SK-N-SH treated with all-trans-retinoic acid at 6 μM for 48 hours (cell line): ENCODE data around the gene ZSCAN2.

Experiments
- ATAC-seq: fragments of 200-7000 bp; cut with Tn5 transposase; 3 replicates; pipeline ENCODE4 v1.9.1; 2020; ENCODE audit warnings: mild to moderate bottlenecking, moderate library complexity
- ARNTL ChIP-seq: fragments of 450-650 bp; formaldehyde crosslinking; IDR thresholded peaks from 2 replicates; pipeline ENCODE4 v1.5.0; 2020; ENCODE audit warnings: low read depth, mild to moderate bottlenecking, moderate library complexity, borderline replicate concordance
- CSDC2 ChIP-seq: fragments of 250-450 bp; sonication (Bioruptor Pico); IDR thresholded peaks from 2 replicates; pipeline ENCODE4 v1.5.0; 2020; ENCODE audit warnings: mild to moderate bottlenecking, moderate library complexity
- GLIS3 ChIP-seq: fragments of 250-450 bp; sonication (Bioruptor Pico); IDR thresholded peaks from 2 replicates; pipeline ENCODE4 v1.5.0; 2020; ENCODE audit warnings: mild to moderate bottlenecking, moderate library complexity
- OSR1 ChIP-seq: fragments of 250-450 bp; sonication (Bioruptor Pico); IDR thresholded peaks from 2 replicates; pipeline ENCODE4 v1.8.0; 2022; ENCODE audit warnings: moderate library complexity, mild to moderate bottlenecking, inconsistent platforms
- PPARA ChIP-seq: fragments of 250-450 bp; sonication (Bioruptor Pico); IDR thresholded peaks from 2 replicates; pipeline ENCODE4 v1.5.0; 2020; ENCODE audit warnings: mild to moderate bottlenecking, borderline replicate concordance
- SNAI2 ChIP-seq: fragments of 250-450 bp; sonication (Bioruptor Pico); IDR thresholded peaks from 2 replicates; pipeline ENCODE4 v1.5.0; 2020; ENCODE audit warnings: mild to moderate bottlenecking, moderate library complexity
- TCF4 ChIP-seq: fragments of 250-450 bp; sonication (Bioruptor Pico); IDR thresholded peaks from 2 replicates; pipeline ENCODE4 v1.8.0; 2021; ENCODE audit warnings: mild to moderate bottlenecking, moderate library complexity, borderline replicate concordance
- TOX ChIP-seq: fragments of 250-450 bp; sonication (Bioruptor Pico); IDR thresholded peaks from 2 replicates; pipeline ENCODE4 v1.8.0; 2021; ENCODE audit warnings: mild to moderate bottlenecking, moderate library complexity, borderline replicate concordance
- TSHZ2 ChIP-seq: fragments of 250-450 bp; sonication (Bioruptor Pico); IDR thresholded peaks from 2 replicates; pipeline ENCODE4 v1.5.0; 2020; ENCODE audit warnings: mild to moderate bottlenecking, moderate library complexity
- ZC3H10 ChIP-seq: fragments of 250-450 bp; sonication (Bioruptor Pico); IDR thresholded peaks from 2 replicates; pipeline ENCODE4 v1.5.1; 2021; ENCODE audit warnings: mild to moderate bottlenecking, moderate library complexity
- ZFP3 ChIP-seq: fragments of 250-450 bp; sonication (Bioruptor Pico); IDR thresholded peaks from 2 replicates; pipeline ENCODE4 v1.5.0; 2020; ENCODE audit warnings: mild to moderate bottlenecking, moderate library complexity
- ZFP30 ChIP-seq: fragments of 450-650 bp; formaldehyde crosslinking; IDR thresholded peaks from 2 replicates; pipeline ENCODE4 v1.5.0; 2022; ENCODE audit warnings: mild to moderate bottlenecking, moderate library complexity
- ZNF565 ChIP-seq: fragments of 450-650 bp; formaldehyde crosslinking; conservative IDR thresholded peaks from 2 replicates; pipeline ENCODE4 v1.5.0; 2020; ENCODE audit warnings: low read depth, mild to moderate bottlenecking, moderate library complexity
- ZNF70 ChIP-seq: fragments of 450-650 bp; formaldehyde crosslinking; IDR thresholded peaks from 2 replicates; pipeline ENCODE4 v1.5.0; 2020; ENCODE audit warnings: mild to moderate bottlenecking, moderate library complexity
- ZNF8 ChIP-seq: fragments of 450-650 bp; formaldehyde crosslinking; IDR thresholded peaks from 2 replicates; pipeline ENCODE4 v1.5.0; 2020; ENCODE audit warnings: mild to moderate bottlenecking, moderate library complexity
- TF ChIP-seq, protein P1 (sequence below): fragments of 250-450 bp; sonication (Bioruptor Pico); IDR thresholded peaks from 2 replicates; pipeline ENCODE4 v1.5.1; 2020; ENCODE audit warnings: low read depth, mild to moderate bottlenecking, moderate library complexity
- TF ChIP-seq, protein P2 (sequence below): fragments of 250-450 bp; sonication (Bioruptor Pico); IDR thresholded peaks from 2 replicates; pipeline ENCODE4 v1.5.1; 2021; ENCODE audit warnings: mild to moderate bottlenecking, moderate library complexity
- TF ChIP-seq, protein P3 (sequence below): fragments of 250-450 bp; sonication (Bioruptor Pico); IDR thresholded peaks from 2 replicates; pipeline ENCODE4 v1.8.0; 2021; ENCODE audit warnings: low read depth, mild to moderate bottlenecking, moderate library complexity, borderline replicate concordance
- TF ChIP-seq, protein P4 (sequence below): fragments of 250-450 bp; sonication (Bioruptor Pico); IDR thresholded peaks from 2 replicates; pipeline ENCODE4 v1.8.0; 2020; ENCODE audit warnings: mild to moderate bottlenecking, moderate library complexity, borderline replicate concordance

Gene ZSCAN2

GRCh38 chr15:84590406-84590805 is 10.4 kb upstream of the ZSCAN2 start:
- TF ChIP-seq TSHZ2 (CRISPR knock-in tag) (no peak), OSR1 (CRISPR knock-in tag) (no peak), ARNTL (no peak), ZFP3 (CRISPR knock-in tag) (no peak), ZNF565 (CRISPR knock-in tag) (no peak), GLIS3 (CRISPR knock-in tag) (no peak), TOX (CRISPR knock-in tag) (no peak), PPARA (CRISPR knock-in tag) (no peak), ZFP30 (no peak), ZNF70 (CRISPR knock-in tag) (no peak)
- TF ChIP-seq, protein P1, sequence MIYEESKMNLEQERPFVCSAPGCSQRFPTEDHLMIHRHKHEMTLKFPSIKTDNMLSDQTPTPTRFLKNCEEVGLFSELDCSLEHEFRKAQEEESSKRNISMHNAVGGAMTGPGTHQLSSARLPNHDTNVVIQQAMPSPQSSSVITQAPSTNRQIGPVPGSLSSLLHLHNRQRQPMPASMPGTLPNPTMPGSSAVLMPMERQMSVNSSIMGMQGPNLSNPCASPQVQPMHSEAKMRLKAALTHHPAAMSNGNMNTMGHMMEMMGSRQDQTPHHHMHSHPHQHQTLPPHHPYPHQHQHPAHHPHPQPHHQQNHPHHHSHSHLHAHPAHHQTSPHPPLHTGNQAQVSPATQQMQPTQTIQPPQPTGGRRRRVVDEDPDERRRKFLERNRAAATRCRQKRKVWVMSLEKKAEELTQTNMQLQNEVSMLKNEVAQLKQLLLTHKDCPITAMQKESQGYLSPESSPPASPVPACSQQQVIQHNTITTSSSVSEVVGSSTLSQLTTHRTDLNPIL (CRISPR knock-in tag): no peak
- TF ChIP-seq, protein P2, sequence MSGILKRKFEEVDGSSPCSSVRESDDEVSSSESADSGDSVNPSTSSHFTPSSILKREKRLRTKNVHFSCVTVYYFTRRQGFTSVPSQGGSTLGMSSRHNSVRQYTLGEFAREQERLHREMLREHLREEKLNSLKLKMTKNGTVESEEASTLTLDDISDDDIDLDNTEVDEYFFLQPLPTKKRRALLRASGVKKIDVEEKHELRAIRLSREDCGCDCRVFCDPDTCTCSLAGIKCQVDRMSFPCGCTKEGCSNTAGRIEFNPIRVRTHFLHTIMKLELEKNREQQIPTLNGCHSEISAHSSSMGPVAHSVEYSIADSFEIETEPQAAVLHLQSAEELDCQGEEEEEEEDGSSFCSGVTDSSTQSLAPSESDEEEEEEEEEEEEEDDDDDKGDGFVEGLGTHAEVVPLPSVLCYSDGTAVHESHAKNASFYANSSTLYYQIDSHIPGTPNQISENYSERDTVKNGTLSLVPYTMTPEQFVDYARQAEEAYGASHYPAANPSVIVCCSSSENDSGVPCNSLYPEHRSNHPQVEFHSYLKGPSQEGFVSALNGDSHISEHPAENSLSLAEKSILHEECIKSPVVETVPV: no peak

GRCh38 chr15:84591815-84592214 is 9.0 kb upstream of the ZSCAN2 start:
- no peak for ATAC-seq
- TF ChIP-seq ZC3H10 (CRISPR knock-in tag): no peak
- TF ChIP-seq TOX (CRISPR knock-in tag): no peak
- TF ChIP-seq, protein P3, sequence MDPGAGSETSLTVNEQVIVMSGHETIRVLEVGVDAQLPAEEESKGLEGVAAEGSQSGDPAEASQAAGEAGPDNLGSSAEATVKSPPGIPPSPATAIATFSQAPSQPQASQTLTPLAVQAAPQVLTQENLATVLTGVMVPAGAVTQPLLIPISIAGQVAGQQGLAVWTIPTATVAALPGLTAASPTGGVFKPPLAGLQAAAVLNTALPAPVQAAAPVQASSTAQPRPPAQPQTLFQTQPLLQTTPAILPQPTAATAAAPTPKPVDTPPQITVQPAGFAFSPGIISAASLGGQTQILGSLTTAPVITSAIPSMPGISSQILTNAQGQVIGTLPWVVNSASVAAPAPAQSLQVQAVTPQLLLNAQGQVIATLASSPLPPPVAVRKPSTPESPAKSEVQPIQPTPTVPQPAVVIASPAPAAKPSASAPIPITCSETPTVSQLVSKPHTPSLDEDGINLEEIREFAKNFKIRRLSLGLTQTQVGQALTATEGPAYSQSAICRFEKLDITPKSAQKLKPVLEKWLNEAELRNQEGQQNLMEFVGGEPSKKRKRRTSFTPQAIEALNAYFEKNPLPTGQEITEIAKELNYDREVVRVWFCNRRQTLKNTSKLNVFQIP (CRISPR knock-in tag): no peak
- no peak for TF ChIP-seq CSDC2
- TF ChIP-seq, protein P1 (CRISPR knock-in tag): no peak
- no peak for TF ChIP-seq GLIS3 (CRISPR knock-in tag)
- TF ChIP-seq PPARA (CRISPR knock-in tag): no peak
- TF ChIP-seq ZFP3 (CRISPR knock-in tag): no peak
- TF ChIP-seq ZNF8 (CRISPR knock-in tag): no peak
- TF ChIP-seq ZNF565 (CRISPR knock-in tag): no peak
- no peak for TF ChIP-seq SNAI2 (CRISPR knock-in tag)
- TF ChIP-seq, protein P4, sequence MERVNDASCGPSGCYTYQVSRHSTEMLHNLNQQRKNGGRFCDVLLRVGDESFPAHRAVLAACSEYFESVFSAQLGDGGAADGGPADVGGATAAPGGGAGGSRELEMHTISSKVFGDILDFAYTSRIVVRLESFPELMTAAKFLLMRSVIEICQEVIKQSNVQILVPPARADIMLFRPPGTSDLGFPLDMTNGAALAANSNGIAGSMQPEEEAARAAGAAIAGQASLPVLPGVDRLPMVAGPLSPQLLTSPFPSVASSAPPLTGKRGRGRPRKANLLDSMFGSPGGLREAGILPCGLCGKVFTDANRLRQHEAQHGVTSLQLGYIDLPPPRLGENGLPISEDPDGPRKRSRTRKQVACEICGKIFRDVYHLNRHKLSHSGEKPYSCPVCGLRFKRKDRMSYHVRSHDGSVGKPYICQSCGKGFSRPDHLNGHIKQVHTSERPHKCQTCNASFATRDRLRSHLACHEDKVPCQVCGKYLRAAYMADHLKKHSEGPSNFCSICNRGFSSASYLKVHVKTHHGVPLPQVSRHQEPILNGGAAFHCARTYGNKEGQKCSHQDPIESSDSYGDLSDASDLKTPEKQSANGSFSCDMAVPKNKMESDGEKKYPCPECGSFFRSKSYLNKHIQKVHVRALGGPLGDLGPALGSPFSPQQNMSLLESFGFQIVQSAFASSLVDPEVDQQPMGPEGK (CRISPR knock-in tag): no peak
- TF ChIP-seq, protein P2: no peak
- no peak for TF ChIP-seq TCF4

More at GRCh38 chr15:84590406-84590805, 10.4 kb upstream of the ZSCAN2 start:
- ATAC-seq: no peak
